Testis (tissue), 3 donors: Measurements from ENCODE around the gene EPHA3. TPM values are rescaled to one million over a fixed set of nuclear protein-coding genes. Genes with fewer than 3 reads are reported as not detected.

Experiments used
- DNase-seq: peaks from one replicate; pipeline ENCODE4 v3.0.0-alpha.2; 2019
- H3K27ac ChIP-seq, 2 donors: fragments of 200-600 bp; sonication (generic); one replicate each; pipeline ENCODE4 v1.5.1; 2019
- H3K27me3 ChIP-seq: fragments of 200-600 bp; sonication (generic); one replicate; pipeline ENCODE4 v1.5.1; 2019
- H3K36me3 ChIP-seq: fragments of 200-600 bp; sonication (generic); one replicate; pipeline ENCODE4 v1.5.1; 2017; ENCODE audit warnings: low read depth; ENCODE audit errors: missing control alignments
- H3K4me1 ChIP-seq: fragments of 200-600 bp; sonication (generic); one replicate; pipeline ENCODE4 v1.5.1; 2019
- H3K4me3 ChIP-seq, 2 donors: fragments of 200-600 bp; sonication (generic); one replicate each; pipeline ENCODE4 v1.5.1; 2017 to 2019
- H3K9me3 ChIP-seq: fragments of 200-600 bp; sonication (generic); one replicate; pipeline ENCODE4 v1.5.1; 2017
- CTCF ChIP-seq, 3 experiments: fragments of 450-650 bp in 2 of 3; fragments of 200-600 bp in 1 of 3; sonication (generic) in 1 of 3; IDR thresholded peaks; one replicate each; pipeline ENCODE4 v1.5.1; 2016 to 2019; ENCODE audit warnings: antibody characterized with exemption in 3 of 3, mild to moderate bottlenecking in 2 of 3, moderate library complexity in 1 of 3
- POLR2A ChIP-seq: fragments of 450-650 bp; IDR thresholded peaks from one replicate; pipeline ENCODE4 v1.6.1; 2017; ENCODE audit warnings: antibody characterized with exemption, mild to moderate bottlenecking, moderate library complexity
- WGBS, 2 donors: methylation state at CpG; one replicate each; pipeline ENCODE4 v1.1.5; 2018; 5-methylcytosine and 5-hydroxymethylcytosine counted together
- intact Hi-C: fragments of 100-400 bp; cut with DNase I; formaldehyde crosslinking; loops from one replicate; pipeline ENCODE4 v1.15.1; 2023; ENCODE audit warnings: low total_unique reads
- polyA plus RNA-seq: library from polyadenylated mRNA; stranded (reverse); fragments of 350-450 nt; fragmentation: Illumina TruSeq; extraction: RNeasy Lipid Tissue Mini Kit (QIAGEN cat#74804); gene quantifications from one replicate; pipeline ENCODE4 v1.2.3, GENCODE V29; 2014; ENCODE audit warnings: low read depth, low replicate concordance; ENCODE audit not compliant: insufficient read depth
- total RNA-seq, 2 donors: library from RNA; depleted of rRNA; stranded (reverse); fragments of >200 nt; gene quantifications; one replicate each; pipeline ENCODE4 v1.2.3, GENCODE V29; 2016

The EPHA3 gene
- total and polyA plus RNA-seq, 3 donors from 2014 or later: 0.99 to 2.1 (median 1.3) TPM

GRCh38 chr3:89067736-89068135 lies 39.7 kb upstream of the EPHA3 start:
- TF ChIP-seq POLR2A (no peak), CTCF (IDR thresholded peaks at IDR 0.05) (no peak)
- 63 to 74% methylated on average over 2 of the region's 2 CpGs for WGBS, 2 donors
- Histone ChIP-seq H3K4me3 (no peak overlapping the region), H3K36me3 (no peaks in the 10 kb centered on the region), H3K4me1 (no peaks in the 10 kb centered on the region), H3K9me3 (no peaks in the 10 kb centered on the region), H3K27me3 (no peaks in the 10 kb centered on the region), H3K27ac (no peak overlapping the region)
- DNase-seq: no peak
- intact Hi-C loops: no loop called here

GRCh38 chr3:89072642-89073041 lies 34.8 kb upstream of the EPHA3 start:
- Histone ChIP-seq H3K4me1 (no peaks in the 10 kb centered on the region), H3K9me3 (no peaks in the 10 kb centered on the region), H3K36me3 (no peaks in the 10 kb centered on the region), H3K27me3 (no peaks in the 10 kb centered on the region), H3K27ac (no peak overlapping the region), H3K4me3 (no peak overlapping the region)
- WGBS, 2 donors: 70 to 73% methylated on average over 2 of the region's 2 CpGs
- no peak for DNase-seq
- TF ChIP-seq POLR2A (no peak), CTCF (IDR thresholded peaks at IDR 0.05) (no peak)
- intact Hi-C loops: no loop called here

GRCh38 chr3:89079944-89080343 lies 27.5 kb upstream of the EPHA3 start:
- intact Hi-C loops: no loop called here
- H3K4me1 ChIP-seq: no peaks in the 10 kb centered on the region
- no peaks in the 10 kb centered on the region for H3K27me3 ChIP-seq
- no peaks in the 10 kb centered on the region for H3K9me3 ChIP-seq
- no peak overlapping the region for H3K4me3 ChIP-seq
- 59 to 67% methylated on average over 1 of the region's 1 CpG for WGBS, 2 donors
- DNase-seq: no peak
- no peaks in the 10 kb centered on the region for H3K36me3 ChIP-seq
- TF ChIP-seq CTCF (IDR thresholded peaks at IDR 0.05) (no peak), POLR2A (no peak)
- no peak overlapping the region for H3K27ac ChIP-seq

GRCh38 chr3:89087851-89088250 lies 19.6 kb upstream of the EPHA3 start:
- no peaks in the 10 kb centered on the region for H3K4me1 ChIP-seq
- 60 to 75% methylated on average over 1 of the region's 1 CpG for WGBS, 2 donors
- no peak for DNase-seq
- TF ChIP-seq POLR2A (no peak), CTCF (IDR thresholded peaks at IDR 0.05) (no peak)
- no peaks in the 10 kb centered on the region for H3K36me3 ChIP-seq
- no peak overlapping the region for H3K4me3 ChIP-seq
- intact Hi-C loops: no loop called here
- H3K27me3 ChIP-seq: no peaks in the 10 kb centered on the region
- no peak overlapping the region for H3K27ac ChIP-seq
- no peaks in the 10 kb centered on the region for H3K9me3 ChIP-seq

- Histone ChIP-seq H3K9me3 (no peaks in the 10 kb centered on the region), H3K4me1 (no peaks in the 10 kb centered on the region), H3K27ac (no peak overlapping the region), H3K27me3 (no peaks in the 10 kb centered on the region), H3K36me3 (no peaks in the 10 kb centered on the region), H3K4me3 (no peak overlapping the region)
- no peak for TF ChIP-seq CTCF (IDR thresholded peaks at IDR 0.05)
- TF ChIP-seq POLR2A: no peak
- no peak for DNase-seq
- WGBS, 2 donors: 76 to 81% methylated on average over 3 of the region's 3 CpGs
- intact Hi-C loops: no loop called here
Observed at GRCh38 chr3:89098173-89098572, 9.2 kb upstream of the EPHA3 start.
